ENCODE data around the gene ACAN.

The ACAN gene

GRCh38 chr15:88803241-88803919 lies at the start of gene ACAN:
Gene ACAN (plus strand): TSS chr15:88803436. CDS start chr15:88836207, 32,771 bp downstream.
- no peak for DNase-seq (ENCODE audit: low spot score)

- no peak for DNase-seq (ENCODE audit: low spot score)
Observed at GRCh38 chr15:88756521-88756920, 46.7 kb upstream of the ACAN start.

- DNase-seq (ENCODE audit: low spot score), result no peak
Observed at GRCh38 chr15:88756921-88757320, 46.3 kb upstream of the ACAN start.

- DNase-seq (ENCODE audit: low spot score), result no peak
Observed at GRCh38 chr15:88759872-88760271, 43.4 kb upstream of the ACAN start.

GRCh38 chr15:88764448-88764847 lies 38.8 kb upstream of the ACAN start:
- no peak for DNase-seq (ENCODE audit: low spot score)

GRCh38 chr15:88765212-88765611 lies 38.0 kb upstream of the ACAN start:
- no peak for DNase-seq (ENCODE audit: low spot score)

- no peak for DNase-seq (ENCODE audit: low spot score)
Observed at GRCh38 chr15:88769161-88769971, 33.9 kb upstream of the ACAN start.

GRCh38 chr15:88775776-88776175 lies 27.5 kb upstream of the ACAN start:
- no peak for DNase-seq (ENCODE audit: low spot score)

GRCh38 chr15:88776646-88777045 lies 26.6 kb upstream of the ACAN start:
- DNase-seq (ENCODE audit: low spot score), result no peak

GRCh38 chr15:88779944-88780343 lies 23.3 kb upstream of the ACAN start:
- DNase-seq (ENCODE audit: low spot score), result no peak

GRCh38 chr15:88782465-88782864 lies 20.8 kb upstream of the ACAN start:
- no peak for DNase-seq (ENCODE audit: low spot score)

GRCh38 chr15:88785217-88785616 lies 18.0 kb upstream of the ACAN start:
- no peak for DNase-seq (ENCODE audit: low spot score)

- no peak for DNase-seq (ENCODE audit: low spot score)
Observed at GRCh38 chr15:88788036-88788435, 15.2 kb upstream of the ACAN start.

GRCh38 chr15:88788816-88789215 lies 14.4 kb upstream of the ACAN start:
- no peak for DNase-seq (ENCODE audit: low spot score)

GRCh38 chr15:88790486-88790885 lies 12.8 kb upstream of the ACAN start:
- DNase-seq (ENCODE audit: low spot score), result no peak

- DNase-seq (ENCODE audit: low spot score), result no peak
Observed at GRCh38 chr15:88791637-88792036, 11.6 kb upstream of the ACAN start.

- DNase-seq (ENCODE audit: low spot score), result no peak
Observed at GRCh38 chr15:88792342-88793282, 10.6 kb upstream of the ACAN start.

- DNase-seq (ENCODE audit: low spot score), result no peak
Observed at GRCh38 chr15:88794001-88794400, 9.2 kb upstream of the ACAN start.

GRCh38 chr15:88797663-88798339 lies 5.4 kb upstream of the ACAN start:
- no peak for DNase-seq (ENCODE audit: low spot score)

GRCh38 chr15:88799341-88799740 lies 3.9 kb upstream of the ACAN start:
- DNase-seq (ENCODE audit: low spot score), result no peak

- DNase-seq (ENCODE audit: low spot score), result peak; percentile 57
Observed at GRCh38 chr15:88800026-88800425, 3.2 kb upstream of the ACAN start.

GRCh38 chr15:88800738-88801137 lies 2.5 kb upstream of the ACAN start:
- DNase-seq (ENCODE audit: low spot score), result no peak
